Measurements from ENCODE around the gene XYLT1. TPM values are rescaled to one million over a fixed set of nuclear protein-coding genes. Genes with fewer than 3 reads are reported as not detected.
A peak's percentile ranks its signal among the peaks of the same experiment; 100 is the strongest.

The XYLT1 gene
- total and polyA plus RNA-seq, 10 of the 15 experiments (the other 5 are each of a cell fraction or from before 2014, with no cell fraction given), result 0.88 to 14.8 (median 5.8) TPM

DNA sequence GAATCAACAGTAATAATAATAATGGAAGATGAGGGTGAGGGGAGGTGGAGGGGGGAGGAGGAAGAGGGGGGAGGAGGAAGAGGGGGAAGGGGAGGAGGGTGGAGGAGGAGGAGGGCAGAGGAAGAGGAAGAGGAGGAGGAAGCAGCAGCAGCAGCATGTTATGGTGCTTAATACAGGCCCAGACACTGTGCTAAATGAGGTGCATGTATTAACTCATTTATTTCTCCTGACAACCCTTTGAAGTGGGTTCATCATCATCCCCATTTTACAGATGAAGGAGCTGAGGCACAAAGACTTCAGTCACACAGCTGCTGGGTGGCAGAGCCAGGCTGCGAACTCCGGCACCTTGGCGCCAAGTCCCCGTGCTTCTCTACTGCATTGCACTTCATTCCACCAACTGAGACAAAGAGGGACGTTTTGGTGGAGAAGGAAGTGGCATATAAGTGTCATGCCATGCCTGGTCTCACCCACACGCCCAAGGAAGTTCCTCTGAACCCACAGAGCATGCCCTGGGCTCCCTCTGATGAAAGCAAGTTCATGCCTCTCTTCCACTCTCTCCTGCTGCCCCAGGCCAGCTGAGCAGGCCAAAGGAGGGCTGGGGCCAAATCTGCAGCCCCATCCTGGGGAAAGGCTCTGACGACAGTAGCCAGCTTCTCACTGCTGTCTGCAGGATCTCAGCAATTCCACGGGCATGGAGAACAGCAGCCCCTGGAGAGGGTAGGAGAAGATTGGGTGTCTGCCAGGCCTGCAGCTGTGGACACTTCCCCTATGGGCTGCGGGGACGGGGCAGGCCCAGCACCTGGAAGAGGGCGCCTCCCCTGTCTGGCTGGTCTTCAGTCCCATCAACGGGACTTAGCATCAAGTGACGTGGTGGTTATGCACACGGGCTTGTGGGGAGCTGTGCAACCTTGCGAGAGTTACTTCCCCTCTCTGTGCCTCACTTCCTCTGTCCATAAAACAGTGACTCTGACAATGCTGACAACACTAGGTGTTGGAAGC lies 21.8 kb downstream of the XYLT1 start:
- ChIA-PET SMC1A (ENCODE audit: uncharacterized antibody, unreplicated experiment) (interaction anchor here (1.0 to 1.7 kb wide), 7 partner anchors 11 to 166 kb away, joined by 3 to 8 read pairs (median 5); no protein-coding TSS in a partner anchor), RAD21 (ENCODE audit: unreplicated experiment) (interaction anchor here (1.0 to 1.4 kb wide), 6 partner anchors 8 to 170 kb away, joined by 3 to 7 read pairs (median 4); no protein-coding TSS in a partner anchor), POLR2A (interaction anchor here (0.6 to 0.8 kb wide), 2 partner anchors 9 to 1342 kb away, joined by 3 to 4 read pairs; no protein-coding TSS in a partner anchor), CTCF (interaction anchor here (0.8 to 1.5 kb wide), 4 partner anchors 9 to 107 kb away, joined by 3 to 4 read pairs (median 3); no protein-coding TSS in a partner anchor)
- H3K9ac ChIP-seq (ENCODE audit: control insufficient read depth, insufficient read depth, low read length), result no peak overlapping the region
- no TSS peak for BruUV-seq (replicated peaks)
- H4K20me1 ChIP-seq (ENCODE audit: control insufficient read depth, insufficient read depth), result no peaks in the 10 kb centered on the region
- H3K4me1 ChIP-seq (ENCODE audit: control insufficient read depth, insufficient read depth, low read length), result peaks cover 12% of the 10 kb centered on the region
- H3K9me3 ChIP-seq (replicated peaks; ENCODE audit: control insufficient read depth, insufficient read depth, low read length), result no peaks in the 10 kb centered on the region
- DNase-seq (ENCODE audit: low read depth, low spot score) (no peak), FAIRE-seq (no peak), ATAC-seq (peak; percentile 69)
- H3K36me3 ChIP-seq (ENCODE audit: control insufficient read depth in 2 of 2, insufficient read depth in 2 of 2, low read length in 1 of 2), result peaks cover 3% of the 10 kb centered on the region in 2 experiments; a peak in 3 of 4 replicates
- intact Hi-C loops (cut with micrococcal nuclease; ENCODE audit: unreplicated experiment), result no loop called here
- no peak for TF ChIP-seq DPF2 (IDR thresholded peaks at IDR 0.05)
- TF ChIP-seq HDAC6 (IDR thresholded peaks at IDR 0.05; ENCODE audit: unreplicated experiment), result no peak
- 0 out of 4 replicates have a peak, but pooled peaks of 1 of the 2 experiments have one; percentile 22 for TF ChIP-seq ETV6 (conservative IDR thresholded peaks at IDR 0.05 in 1 of 2, IDR thresholded peaks at IDR 0.05 in 1 of 2; ENCODE audit: borderline replicate concordance in 1 of 2, low read depth in 1 of 2)
- TF ChIP-seq IKZF1 (conservative IDR thresholded peaks at IDR 0.05), result no peak
- TF ChIP-seq RUNX3 (IDR thresholded peaks at IDR 0.05; ENCODE audit: low read length), result 0 out of 2 replicates have a peak, but pooled peaks have one; percentile 33
- no peak for TF ChIP-seq REST (IDR thresholded peaks at IDR 0.05; ENCODE audit: low read depth, low read length)
- TF ChIP-seq ESRRA (IDR thresholded peaks at IDR 0.05; ENCODE audit: low read length), result no peak
- TF ChIP-seq TCF7 (IDR thresholded peaks at IDR 0.05; ENCODE audit: borderline replicate concordance), result peak; percentile 72
- TF ChIP-seq SMARCA5 (IDR thresholded peaks at IDR 0.05), result peak; percentile 79; the same call in 1 of the 2 replicates
- H3K27ac ChIP-seq (ENCODE audit: control insufficient read depth, insufficient read depth), result no peak overlapping the region
- WGBS (ENCODE audit: insufficient coverage, insufficient replicate concordance, low lambda C conversion rate, missing lambda C conversion rate), result 23% methylated on average over 15 of the region's 15 CpGs
- H3K79me2 ChIP-seq (ENCODE audit: control insufficient read depth, insufficient read depth, low read length), result no peaks in the 10 kb centered on the region
- in situ Hi-C loops (cut with MboI), result no loop called here
- H3K27me3 ChIP-seq (replicated peaks in 1 of 2; ENCODE audit: control insufficient read depth in 2 of 2, insufficient read depth in 2 of 2, low read length in 1 of 2), result no peaks in the 10 kb centered on the region
- H2AFZ ChIP-seq (ENCODE audit: control insufficient read depth, low read depth, low read length), result peak overlapping the region; percentile 21; the same call in 1 of the 2 replicates
- no peak overlapping the region for H3K4me3 ChIP-seq
- peak overlapping the region; percentile 22; the same call in 1 of the 2 replicates for H3K4me2 ChIP-seq (ENCODE audit: control insufficient read depth, insufficient read depth)

Data from GM12878 (cell line).